ENCODE data around the gene SMARCA4.
"Not testable (repeated sequence)": the region's sequence is repeated elsewhere in the genome, so short reads cannot be mapped to it uniquely, and the experiment has no call there.

SMARCA4 gene

DNA sequence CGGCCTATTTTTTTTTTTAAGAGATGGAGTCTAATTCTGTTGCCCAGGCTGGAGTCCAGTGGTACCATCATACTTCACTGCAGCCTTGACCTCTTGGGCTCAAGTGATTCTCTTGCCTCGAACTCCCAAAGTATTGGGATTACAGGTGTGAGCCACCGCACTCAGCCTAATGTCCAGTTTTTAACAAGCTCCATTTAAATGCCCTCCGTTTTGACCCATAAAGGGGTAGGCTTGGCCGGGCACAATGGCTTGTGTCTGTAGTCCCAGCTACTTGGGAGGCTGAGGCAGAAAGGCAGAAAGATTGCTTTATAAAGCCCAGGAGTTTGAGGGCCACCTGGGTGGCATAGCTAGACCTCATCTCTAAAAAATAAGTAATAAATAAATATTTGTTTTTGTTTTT, 140.2 kb downstream of the SMARCA4 start:
- DNase-seq (ENCODE audit: low spot score) = no peak

DNA sequence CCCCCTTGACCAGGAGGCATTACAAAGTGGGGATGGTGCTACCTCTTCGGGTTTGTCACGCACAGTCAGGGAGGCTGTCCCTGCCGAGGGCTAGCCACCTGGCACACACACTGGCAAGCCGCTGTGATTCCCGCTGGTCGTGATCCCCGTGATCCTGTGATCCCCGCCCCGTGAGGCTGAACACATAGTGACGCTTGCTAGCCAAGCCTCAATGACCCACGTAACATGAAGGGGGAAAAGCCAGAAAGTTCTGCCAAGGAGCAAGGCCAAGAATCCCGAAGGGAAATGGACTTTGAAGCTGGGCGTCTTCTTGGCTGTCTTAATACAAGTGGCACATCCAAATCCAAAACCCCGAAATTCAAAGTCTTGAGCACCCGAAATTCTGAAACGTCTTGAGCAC, 142.1 kb downstream of the SMARCA4 start:
- no peak for DNase-seq (ENCODE audit: low spot score)

DNA sequence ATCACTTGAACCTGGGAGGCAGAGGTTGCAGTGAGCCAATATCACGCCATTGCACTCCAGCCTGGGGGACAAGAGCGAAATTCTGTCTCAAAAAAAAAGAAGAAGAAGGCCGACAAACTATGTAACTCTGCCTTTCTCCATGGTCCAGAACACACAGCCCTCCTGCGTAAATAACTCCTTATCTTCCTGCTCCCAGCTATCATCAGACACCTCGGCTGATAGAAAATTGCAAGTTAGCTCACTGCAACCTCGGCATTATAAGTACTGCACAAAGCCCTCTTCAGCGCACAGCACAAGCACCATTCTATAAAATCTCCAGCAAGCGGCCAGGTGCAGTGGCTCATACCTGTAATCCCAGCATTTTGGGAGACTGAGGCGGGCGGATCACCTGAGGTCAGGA, 142.8 kb downstream of the SMARCA4 start:
- not testable (repeated sequence) for DNase-seq (ENCODE audit: low spot score)

GRCh38 chr19:11105014-11105636, 144.3 kb downstream of the SMARCA4 start:
- DNase-seq (ENCODE audit: low spot score) = no peak

- no peak for DNase-seq (ENCODE audit: low spot score)
Observed at GRCh38 chr19:11106477-11106876, 145.6 kb downstream of the SMARCA4 start.

GRCh38 chr19:11108746-11109145, 147.9 kb downstream of the SMARCA4 start:
- DNase-seq (ENCODE audit: low spot score) = no peak

- no peak for DNase-seq (ENCODE audit: low spot score)
Observed at GRCh38 chr19:11111117-11111770, 150.4 kb downstream of the SMARCA4 start.

DNA sequence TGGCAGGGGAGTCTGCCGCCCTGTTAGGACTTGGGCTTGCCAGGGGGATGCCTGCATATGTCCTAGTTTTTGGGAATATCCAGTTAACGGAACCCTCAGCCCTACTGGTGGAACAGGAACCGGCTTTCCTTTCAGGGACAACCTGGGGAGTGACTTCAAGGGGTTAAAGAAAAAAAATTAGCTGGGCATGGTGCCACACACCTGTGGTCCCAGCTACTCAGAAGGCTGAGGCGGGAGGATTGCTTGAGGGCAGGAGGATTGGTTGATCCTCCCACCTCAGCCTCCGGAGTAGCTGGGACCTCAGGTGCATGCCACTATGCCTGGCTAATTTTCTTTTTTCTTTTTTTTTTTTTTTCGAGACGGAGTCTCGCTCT, 150.9 kb downstream of the SMARCA4 start:
- DNase-seq (ENCODE audit: low spot score) = no peak
